NT2/D1 (cell line): ENCODE measurements around the gene SLC25A6.
"Not testable (repeated sequence)": the region's sequence is repeated elsewhere in the genome, so short reads cannot be mapped to it uniquely, and the experiment has no call there.

ENCODE experiments used
- DNase-seq: peaks from one replicate; pipeline ENCODE4 v3.0.0-alpha.2; 2011; ENCODE audit warnings: low read depth, low spot score
- H3K27me3 ChIP-seq: 2 replicates; pipeline ENCODE4 v1.6.0; 2011; ENCODE audit warnings: mild to moderate bottlenecking; ENCODE audit not compliant: insufficient read length, insufficient read depth
- H3K36me3 ChIP-seq: 2 replicates; pipeline ENCODE4 v1.6.1; 2011; ENCODE audit warnings: mild to moderate bottlenecking, low read length, mixed read lengths; ENCODE audit not compliant: insufficient read depth, insufficient read length
- H3K4me1 ChIP-seq: 2 replicates; pipeline ENCODE4 v1.5.1; 2011; ENCODE audit not compliant: insufficient read depth, insufficient read length
- H3K4me3 ChIP-seq: 2 replicates; pipeline ENCODE4 v1.5.1; 2011; ENCODE audit warnings: low read depth; ENCODE audit not compliant: insufficient read length
- H3K9ac ChIP-seq: 2 replicates; pipeline ENCODE4 v1.6.0; 2011; ENCODE audit warnings: low read depth; ENCODE audit not compliant: insufficient read length
- H3K9me3 ChIP-seq: 2 replicates; pipeline ENCODE4 v1.5.1; 2011; ENCODE audit warnings: mild to moderate bottlenecking, low read length; ENCODE audit not compliant: insufficient read depth
- SUZ12 ChIP-seq: IDR thresholded peaks from 2 replicates; pipeline ENCODE4 v1.6.1; 2011; ENCODE audit not compliant: insufficient read length, insufficient read depth; ENCODE audit errors: extremely low read depth
- YY1 ChIP-seq: IDR thresholded peaks from 2 replicates; pipeline ENCODE4 v1.6.1; 2011; ENCODE audit not compliant: insufficient read length, insufficient read depth
- ZNF274 ChIP-seq: IDR thresholded peaks from 2 replicates; pipeline ENCODE4 v1.6.1; 2011; ENCODE audit warnings: mild to moderate bottlenecking, low read depth, low read length

The SLC25A6 gene

DNA sequence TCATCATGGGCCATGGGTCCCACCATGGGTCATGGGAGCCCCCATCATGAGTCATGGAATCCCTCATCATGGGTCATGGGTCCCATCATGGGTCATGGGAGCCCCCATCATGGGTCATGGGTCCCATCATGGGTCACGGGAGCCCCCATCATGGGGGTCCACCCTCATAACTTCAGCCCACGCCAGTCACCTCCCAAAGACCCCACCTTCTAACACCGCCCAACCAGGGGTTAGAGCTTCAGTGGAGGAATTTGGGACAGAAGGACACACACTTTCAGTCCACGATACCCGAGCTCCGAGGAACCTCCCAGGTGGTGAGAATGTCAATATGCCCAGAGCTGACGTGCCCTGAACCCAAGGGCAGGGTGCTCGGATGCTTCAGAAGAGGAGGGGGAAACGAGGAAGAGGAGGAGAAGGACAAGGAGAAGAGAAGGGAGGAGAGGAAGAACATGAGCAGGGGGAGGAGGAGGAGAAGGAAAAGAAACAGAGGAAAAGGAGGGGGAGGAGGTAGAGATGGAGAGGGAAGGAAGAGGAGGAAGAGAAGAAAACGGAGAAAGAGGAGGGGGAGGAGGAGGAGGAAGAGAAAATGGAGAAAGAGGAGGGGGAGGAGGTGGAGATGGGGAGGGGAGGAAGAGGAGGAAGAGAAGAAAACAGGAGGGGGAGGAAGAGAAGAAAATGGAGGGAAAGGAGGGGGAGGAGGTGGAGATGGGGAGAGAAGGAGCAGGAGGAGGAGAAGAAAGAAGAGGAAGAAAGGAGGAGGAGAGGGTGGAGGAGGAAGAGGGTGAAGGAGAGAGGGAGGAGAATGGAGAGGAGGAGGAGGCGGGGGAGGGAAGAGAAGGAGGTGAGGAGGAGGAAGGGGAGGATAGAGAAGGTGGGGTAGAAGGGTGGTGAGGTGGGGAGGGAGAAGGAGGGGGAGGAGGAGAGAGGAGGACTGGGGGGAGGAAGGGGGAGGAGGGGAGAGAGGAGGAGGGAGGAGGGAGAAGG lies 37.6 kb downstream of the SLC25A6 start:
- Histone ChIP-seq H3K9ac (no peak overlapping the region), H3K36me3 (peaks cover 30% of the 10 kb centered on the region), H3K9me3 (peaks cover 18% of the 10 kb centered on the region; the same call in 1 of the 2 replicates), H3K4me3 (no peak overlapping the region), H3K27me3 (no peaks in the 10 kb centered on the region), H3K4me1 (peaks cover 3% of the 10 kb centered on the region)
- TF ChIP-seq ZNF274: no peak
- TF ChIP-seq SUZ12: no peak
- no peak for TF ChIP-seq YY1
- no peak for DNase-seq

DNA sequence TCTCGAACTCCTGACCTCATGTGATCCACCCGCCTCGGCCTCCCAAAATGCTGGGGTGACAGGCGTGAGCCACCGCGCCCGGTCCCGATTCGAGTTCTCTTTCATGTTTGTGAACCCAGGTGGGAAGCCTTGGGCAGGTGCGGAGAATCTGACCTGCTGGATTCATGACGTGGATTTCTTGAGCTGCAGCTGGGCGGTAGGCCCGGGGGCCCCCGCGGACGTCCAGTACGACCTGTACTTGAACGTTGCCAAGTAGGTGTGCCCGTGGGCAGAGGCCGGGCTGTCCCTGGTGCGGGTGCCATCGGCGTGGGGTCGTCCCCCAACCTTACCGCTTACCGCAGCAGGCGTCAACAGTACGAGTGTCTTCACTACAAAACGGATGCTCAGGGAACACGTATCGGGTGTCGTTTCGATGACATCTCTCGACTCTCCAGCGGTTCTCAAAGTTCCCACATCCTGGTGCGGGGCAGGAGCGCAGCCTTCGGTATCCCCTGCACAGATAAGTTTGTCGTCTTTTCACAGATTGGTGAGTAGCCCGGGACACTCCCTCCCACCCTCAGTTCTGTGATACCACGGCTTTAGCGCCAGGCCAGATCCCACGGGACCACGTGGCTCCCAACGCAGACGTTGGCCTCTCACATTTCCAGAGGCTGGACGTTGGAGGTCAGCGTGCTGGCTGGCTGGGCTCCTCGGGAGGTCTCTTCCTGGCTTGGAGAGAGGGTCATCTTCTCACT lies 39.8 kb downstream of the SLC25A6 start:
- H3K9ac ChIP-seq: no peak overlapping the region
- H3K36me3 ChIP-seq: peaks cover 22% of the 10 kb centered on the region
- no peaks in the 10 kb centered on the region for H3K27me3 ChIP-seq
- H3K9me3 ChIP-seq: peaks cover 9% of the 10 kb centered on the region; the same call in 1 of the 2 replicates
- H3K4me3 ChIP-seq: no peak overlapping the region
- DNase-seq: no peak
- no peak for TF ChIP-seq ZNF274
- no peak for TF ChIP-seq SUZ12
- no peak for TF ChIP-seq YY1
- H3K4me1 ChIP-seq: no peaks in the 10 kb centered on the region

DNA sequence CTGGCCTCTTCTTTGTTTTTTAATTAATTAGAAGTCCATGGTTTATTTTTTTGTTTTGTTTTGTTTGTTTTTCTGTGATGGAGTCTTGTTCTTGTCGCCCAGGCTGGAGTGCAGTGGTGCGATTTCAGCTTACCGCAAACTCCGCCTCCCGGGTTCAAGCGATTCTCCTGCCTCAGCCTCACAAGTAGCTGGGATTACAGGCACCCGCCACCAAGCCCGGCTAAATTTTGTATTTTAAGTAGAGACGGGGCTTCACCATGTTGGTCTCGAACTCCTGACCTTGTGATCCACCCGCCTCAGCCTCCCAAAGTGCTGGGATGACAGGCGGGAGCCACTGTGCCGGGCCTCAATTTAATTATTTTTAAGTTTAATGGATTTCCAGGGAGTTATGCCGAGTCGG lies 42.3 kb downstream of the SLC25A6 start:
- H3K36me3 ChIP-seq: peaks cover 28% of the 10 kb centered on the region
- not testable (repeated sequence) for DNase-seq, H3K9me3 ChIP-seq, H3K4me1 ChIP-seq, H3K27me3 ChIP-seq, H3K9ac ChIP-seq, H3K4me3 ChIP-seq

DNA sequence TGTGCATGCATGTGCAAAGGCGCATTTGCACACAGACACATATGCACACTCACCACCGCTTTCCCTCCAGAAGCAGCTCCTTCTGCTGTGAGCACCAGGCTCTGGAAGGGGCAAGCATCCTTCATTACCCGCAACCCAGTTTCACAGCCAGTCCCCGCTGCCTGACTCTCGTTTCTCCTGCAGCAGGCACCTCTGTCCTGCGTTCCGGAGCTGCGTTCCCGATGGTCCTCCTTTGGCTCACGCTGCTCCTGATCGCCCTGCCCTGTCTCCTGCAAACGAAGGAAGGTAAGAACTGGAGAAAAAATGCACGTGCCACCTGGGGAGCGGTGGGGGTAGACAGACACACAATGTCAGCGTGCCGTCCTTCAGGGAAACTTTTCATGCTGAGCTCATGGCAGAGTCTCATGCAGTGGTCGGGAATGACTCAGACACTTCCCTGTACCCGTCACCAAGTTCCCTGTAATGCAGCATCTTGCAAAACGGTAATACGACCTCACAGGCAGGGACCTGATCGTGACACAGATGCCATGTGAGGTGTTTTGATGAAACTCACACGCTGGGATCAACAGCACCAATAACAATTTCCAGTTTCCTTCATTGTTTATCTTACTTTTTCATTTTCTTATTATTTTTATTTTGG lies 50.2 kb downstream of the SLC25A6 start:
- H3K36me3 ChIP-seq: peaks cover 26% of the 10 kb centered on the region
- no peak overlapping the region for H3K4me3 ChIP-seq
- TF ChIP-seq SUZ12 (no peak), ZNF274 (no peak), YY1 (no peak)
- DNase-seq: no peak
- peaks cover 14% of the 10 kb centered on the region for H3K9me3 ChIP-seq
- H3K27me3 ChIP-seq: no peaks in the 10 kb centered on the region
- H3K9ac ChIP-seq: no peak overlapping the region
- H3K4me1 ChIP-seq: no peaks in the 10 kb centered on the region

DNA sequence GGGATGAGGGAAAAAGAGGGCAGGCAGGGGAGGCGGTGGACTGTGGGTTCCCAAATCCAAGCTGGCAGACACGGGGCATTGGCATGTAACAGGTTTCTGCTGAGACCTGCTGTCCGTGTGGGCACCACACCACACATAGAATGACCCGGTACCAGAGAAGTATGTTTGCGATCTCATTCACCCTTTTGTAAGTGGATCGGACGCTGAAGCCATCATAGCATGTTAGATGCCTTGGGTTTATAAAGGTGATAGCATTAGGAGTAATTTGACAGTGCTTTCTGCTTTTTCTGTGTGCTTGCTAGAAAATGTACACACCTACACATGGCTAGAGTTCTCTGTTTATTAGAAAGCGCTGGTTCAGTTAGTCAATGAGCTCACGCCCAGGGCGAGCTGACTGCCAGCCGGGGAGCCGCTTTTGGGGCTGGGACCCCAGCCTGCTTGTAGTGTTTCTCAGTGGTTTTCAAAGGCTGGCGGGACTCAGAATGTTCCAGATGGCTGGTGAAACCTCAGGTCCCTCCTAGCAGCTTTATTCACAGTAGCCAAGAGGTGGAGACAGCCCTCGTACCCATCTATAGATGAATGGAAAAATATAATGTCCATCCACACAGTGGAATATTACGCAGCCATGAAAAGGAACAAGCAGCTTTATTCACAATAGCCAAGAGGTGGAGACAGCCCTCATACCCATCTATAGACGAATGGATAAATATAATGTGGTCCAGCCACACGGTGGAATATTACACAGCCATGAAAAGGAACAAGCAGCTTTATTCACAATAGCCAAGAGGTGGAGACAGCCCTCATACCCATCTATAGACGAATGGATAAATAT lies 54.7 kb downstream of the SLC25A6 start:
- no peak for TF ChIP-seq SUZ12
- no peak for TF ChIP-seq YY1
- TF ChIP-seq ZNF274: no peak
- Histone ChIP-seq H3K9me3 (peaks cover 14% of the 10 kb centered on the region), H3K4me3 (no peak overlapping the region), H3K9ac (no peak overlapping the region), H3K36me3 (peaks cover 20% of the 10 kb centered on the region), H3K4me1 (no peaks in the 10 kb centered on the region), H3K27me3 (no peaks in the 10 kb centered on the region)
- no peak for DNase-seq

GRCh38 chrX:1336331-1336943 lies 55.5 kb downstream of the SLC25A6 start, which contains the start of gene IL3RA:
Gene IL3RA (plus strand): TSS chrX:1336785. CDS start chrX:1341766, 4,981 bp downstream.
- Histone ChIP-seq H3K9me3 (peaks cover 9% of the 10 kb centered on the region), H3K4me1 (no peaks in the 10 kb centered on the region), H3K36me3 (peaks cover 15% of the 10 kb centered on the region), H3K9ac (no peak within 1 kb of the TSS), H3K27me3 (no peaks in the 10 kb centered on the region), H3K4me3 (no peak within 1 kb of the TSS)
- DNase-seq: no peak
- TF ChIP-seq YY1: no peak
- TF ChIP-seq ZNF274: no peak
- TF ChIP-seq SUZ12: no peak
